Stimulated activated CD4-positive, alpha-beta T cell treated with anti-CD3 and anti-CD28 coated beads, TNF-alpha, amount 100 ng/mL, for 24 hours (primary cell): ENCODE results near the gene MROH9.

Experiments used
- DNase-seq, 3 experiments: peaks; one replicate each; pipeline ENCODE4 v3.0.0-alpha.2; 2020; ENCODE audit warnings: low read depth in 3 of 3

Gene MROH9

GRCh38 chr1:170970256-170970655, 34.9 kb downstream of the MROH9 start:
- no peak for DNase-seq

GRCh38 chr1:170978371-170978910, 43.1 kb downstream of the MROH9 start:
- DNase-seq: no peak

DNA sequence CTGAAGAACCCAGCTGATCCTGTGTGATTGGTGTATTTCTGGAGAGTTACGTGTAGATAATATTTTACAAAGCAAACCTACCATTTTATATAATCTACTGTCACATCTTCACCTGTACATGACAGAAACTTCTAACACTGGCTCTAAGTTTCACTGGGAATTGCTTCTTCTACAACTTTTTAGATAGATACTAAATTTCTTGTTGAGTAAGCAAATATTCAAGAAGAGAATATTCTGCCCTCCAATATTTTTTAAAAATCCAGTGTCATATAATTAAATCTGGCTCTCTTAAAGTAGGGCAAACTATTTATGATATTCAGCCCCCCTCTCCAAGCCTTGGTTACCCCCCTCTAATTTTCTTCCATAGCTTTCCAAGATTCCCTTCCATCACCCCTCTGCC, 50.1 kb downstream of the MROH9 start:
- no peak for DNase-seq

DNA sequence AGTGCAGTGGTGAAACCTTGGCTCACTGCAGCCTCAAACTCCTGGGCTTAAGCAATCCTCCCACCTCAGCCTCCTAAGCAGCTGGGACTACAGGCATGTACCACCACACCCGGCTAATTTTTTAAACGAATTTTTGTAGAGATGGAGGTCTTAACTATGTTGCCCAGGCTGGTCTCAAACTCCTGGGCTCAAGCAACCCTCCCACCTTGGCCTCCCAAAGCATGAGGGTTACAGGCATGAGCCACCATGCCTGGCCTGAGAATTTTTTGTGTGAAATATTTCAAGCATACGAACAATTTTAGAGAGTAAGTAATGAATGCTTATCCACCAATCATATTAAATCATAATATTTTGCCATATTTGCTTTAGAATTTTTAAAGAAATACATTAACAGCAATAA, 51.6 kb downstream of the MROH9 start:
- DNase-seq: no peak

DNA sequence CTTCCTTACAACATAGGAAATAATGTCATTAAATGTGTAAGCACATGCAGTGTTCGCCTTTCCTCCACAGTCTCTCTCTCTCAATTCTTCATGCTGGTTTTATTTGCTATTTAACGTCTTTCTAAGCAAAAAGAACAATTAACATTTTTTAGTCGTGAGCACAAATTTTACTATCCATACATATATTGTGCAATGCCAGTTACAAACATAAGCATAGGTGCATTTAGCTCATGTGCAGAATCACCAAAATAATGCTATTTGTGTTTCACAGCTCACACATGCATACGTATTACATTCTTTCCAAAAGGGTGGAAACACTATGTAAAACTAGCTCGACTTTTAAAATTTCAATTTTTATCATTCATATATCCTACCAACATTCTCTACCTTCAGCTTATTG, 52.1 kb downstream of the MROH9 start:
- no peak for DNase-seq

- no peak for DNase-seq
These were observed 57.8 kb downstream of the MROH9 start for GRCh38 chr1:170993151-170993550.

DNA sequence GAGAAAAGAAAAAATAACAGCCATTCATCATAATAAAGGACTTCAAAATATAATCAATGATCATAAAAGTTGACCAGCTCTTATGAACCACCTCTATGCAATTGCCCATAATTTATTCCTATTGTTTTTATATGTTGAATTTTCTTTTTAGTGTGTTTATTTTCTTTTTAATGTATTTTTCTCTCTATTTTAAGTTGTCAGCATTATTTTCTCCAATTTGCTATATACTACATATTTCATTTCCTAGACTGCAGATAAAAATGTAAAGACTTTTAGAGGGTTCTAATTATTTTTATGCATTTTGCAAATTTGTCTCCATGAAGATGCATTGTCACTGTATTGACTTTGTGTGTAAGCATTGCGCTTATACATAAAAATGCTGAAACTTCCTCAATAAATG, 58.4 kb downstream of the MROH9 start:
- DNase-seq: no peak

DNA sequence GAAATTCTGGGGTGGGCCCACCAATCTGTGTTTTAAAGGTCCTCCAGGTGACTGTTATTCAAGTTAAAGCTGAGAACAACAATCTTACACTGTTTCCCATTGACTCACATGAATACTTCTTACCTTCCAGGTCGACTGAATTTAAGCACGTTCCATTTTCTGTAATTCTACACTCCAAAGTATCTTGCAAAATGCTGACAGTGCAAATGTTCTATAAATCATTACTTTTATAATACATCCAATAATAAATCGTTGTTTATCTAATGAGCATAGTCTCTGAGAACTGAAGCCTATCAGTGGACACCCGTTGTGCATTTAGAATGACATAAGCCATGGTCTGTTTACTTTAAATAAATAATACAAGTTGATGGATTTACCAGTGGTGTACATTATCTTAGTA, 79.5 kb downstream of the MROH9 start:
- no peak for DNase-seq

- no peak for DNase-seq
These were observed 82.1 kb downstream of the MROH9 start for GRCh38 chr1:171017426-171017825.

GRCh38 chr1:171019971-171020370, 84.6 kb downstream of the MROH9 start:
- DNase-seq: no peak

- DNase-seq: no peak
These were observed 97.7 kb downstream of the MROH9 start for GRCh38 chr1:171032822-171033702.

DNA sequence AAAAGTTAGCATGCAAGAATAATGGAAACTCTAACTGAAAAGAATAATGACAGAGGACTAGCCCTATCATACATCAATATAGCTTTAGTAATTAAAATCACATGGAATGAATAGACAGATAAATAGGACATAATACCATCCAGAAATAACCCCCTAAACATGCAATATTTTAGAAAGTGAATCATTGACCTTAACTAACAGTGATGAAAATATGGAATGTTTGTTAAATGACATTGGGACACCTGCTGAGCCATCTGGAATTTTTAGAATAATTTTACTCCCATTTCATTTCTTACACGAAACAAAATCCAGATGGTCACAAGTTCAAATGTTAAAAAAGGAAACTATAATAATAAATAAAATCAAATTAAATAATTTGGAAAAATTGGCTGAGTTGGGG, 102.3 kb downstream of the MROH9 start:
- no peak for DNase-seq

GRCh38 chr1:171038284-171038683, 103.0 kb downstream of the MROH9 start:
- no peak for DNase-seq

DNA sequence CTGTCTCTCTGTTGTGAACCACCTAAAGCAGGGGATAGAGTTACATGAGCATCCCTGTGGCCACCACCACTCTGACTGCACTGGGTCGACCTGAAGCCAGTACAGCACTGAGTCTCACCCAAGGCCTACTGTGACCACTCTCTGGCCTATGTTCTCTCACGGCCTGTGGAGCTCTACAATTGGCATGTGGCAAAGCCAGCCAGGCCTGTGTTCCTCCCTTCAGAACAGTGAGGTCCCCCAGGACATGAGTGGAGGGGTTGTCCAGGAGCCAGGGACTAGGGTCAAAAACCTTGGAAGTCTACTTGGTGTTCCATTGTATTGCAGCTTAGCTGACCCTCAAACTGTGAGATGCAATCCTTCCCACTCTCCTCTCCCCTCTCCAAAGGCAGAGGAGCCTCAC, 112.7 kb downstream of the MROH9 start:
- DNase-seq: no peak

- no peak for DNase-seq
These were observed 117.6 kb downstream of the MROH9 start for GRCh38 chr1:171052977-171053376.

- no peak for DNase-seq
These were observed 120.8 kb downstream of the MROH9 start for GRCh38 chr1:171055966-171056643.

- no peak for DNase-seq
These were observed 126.2 kb downstream of the MROH9 start for GRCh38 chr1:171061425-171062143.

GRCh38 chr1:171062902-171063301, 127.6 kb downstream of the MROH9 start:
- DNase-seq: no peak

DNA sequence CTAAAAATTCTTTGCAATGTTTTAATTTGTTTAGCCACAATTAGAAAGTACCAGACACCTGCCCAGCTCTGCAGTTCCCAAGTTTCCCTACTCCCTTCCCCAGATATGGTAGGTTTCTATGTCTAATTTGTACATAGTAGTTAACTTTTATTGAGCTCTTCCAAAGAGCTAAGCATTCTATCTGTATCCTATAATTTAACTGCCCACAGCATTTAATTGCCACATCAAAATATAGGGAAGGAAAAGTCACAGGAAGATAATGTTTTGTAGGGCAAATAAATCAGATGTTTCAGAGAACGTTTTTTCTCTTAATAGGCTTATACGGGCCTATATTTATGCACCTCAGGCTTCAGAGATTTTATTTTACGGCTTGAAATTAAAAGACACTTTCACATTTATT, 139.7 kb downstream of the MROH9 start:
- DNase-seq: no peak

DNA sequence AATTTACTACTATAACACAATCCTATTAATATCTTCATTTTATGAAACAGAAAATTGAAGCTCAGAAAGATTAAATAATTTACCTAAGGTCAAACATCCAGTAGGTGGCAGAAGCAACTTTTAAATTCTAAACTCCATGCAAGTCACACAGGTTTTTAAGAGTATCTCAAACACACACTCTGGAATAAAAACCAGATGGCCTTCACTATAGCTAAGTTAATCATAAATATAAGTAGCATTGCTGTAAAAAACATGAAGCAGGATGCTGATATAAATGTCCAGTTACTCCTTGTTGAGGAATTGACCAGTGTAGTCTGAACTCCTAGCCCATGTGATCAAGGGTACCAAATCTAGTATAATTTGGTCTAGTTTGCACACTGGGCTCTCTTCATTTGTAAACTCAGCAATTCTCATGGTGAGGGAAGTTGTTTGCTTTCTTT, 146.0 kb downstream of the MROH9 start:
- DNase-seq: no peak

DNA sequence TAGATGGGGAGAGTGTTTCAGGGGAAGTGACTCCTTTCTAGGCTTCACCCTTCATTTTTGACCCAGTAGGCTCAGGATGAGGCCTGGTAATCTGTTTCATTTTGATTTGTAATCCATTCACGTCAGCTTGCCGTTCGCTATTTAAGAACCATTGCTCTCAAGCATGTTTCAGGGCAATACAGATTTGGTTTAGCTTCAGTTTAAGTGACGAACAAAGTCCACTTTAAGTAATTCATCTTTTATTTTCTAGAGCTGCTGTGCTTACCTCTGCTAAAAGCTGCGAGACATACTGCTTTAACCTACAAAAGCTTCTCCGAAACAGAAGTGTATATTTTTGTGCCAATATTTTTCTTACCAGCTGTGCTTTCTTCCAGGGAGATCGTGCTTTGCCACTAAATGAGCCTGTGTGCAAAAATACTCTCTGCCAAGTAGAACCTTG, 146.4 kb downstream of the MROH9 start:
- DNase-seq: no peak

DNA sequence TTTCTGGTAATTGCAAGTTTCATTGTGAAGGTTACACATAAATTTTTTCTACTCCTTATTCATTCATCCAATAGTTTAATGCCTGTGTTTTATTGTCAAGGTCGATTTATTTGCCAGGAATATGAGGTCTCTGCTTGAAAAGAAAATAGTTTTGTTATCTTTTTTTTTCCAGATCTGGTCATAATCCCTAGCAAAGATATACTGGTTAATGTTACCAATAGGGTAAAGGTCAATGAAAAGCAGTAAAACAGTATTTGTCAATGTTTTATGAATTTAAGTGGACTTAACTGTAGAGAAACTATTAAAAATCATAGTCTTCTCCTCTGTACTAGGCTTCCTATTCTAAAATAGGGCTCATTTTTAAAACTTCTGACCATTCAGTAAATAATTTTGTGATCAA, 147.3 kb downstream of the MROH9 start:
- DNase-seq: no peak
